Measurements from ENCODE around the gene ATP2B3. TPM values are rescaled to one million over a fixed set of nuclear protein-coding genes. Genes with fewer than 3 reads are reported as not detected.
A peak's percentile ranks its signal among the peaks of the same experiment; 100 is the strongest.

Gene ATP2B3
- total and polyA plus RNA-seq, 8 donors = 0.03 to 0.12 (median 0.04) TPM; not detected in 2

GRCh38 chrX:153502131-153502530 is 15.3 kb upstream of the ATP2B3 start:
- Histone ChIP-seq H3K27me3 (no peaks in the 10 kb centered on the region), H3K4me1 (no peaks in the 10 kb centered on the region), H3K36me3 (no peaks in the 10 kb centered on the region), H3K27ac (no peak overlapping the region), H3K4me3 (no peak overlapping the region), H3K9me3 (no peaks in the 10 kb centered on the region)
- no peak for FAIRE-seq
- WGBS, 2 donors = 69 to 76% methylated on average over 9 to 10 of the region's 10 CpGs
- ATAC-seq = no peak
- DNase-seq = no peak
- TF ChIP-seq, protein P1, sequence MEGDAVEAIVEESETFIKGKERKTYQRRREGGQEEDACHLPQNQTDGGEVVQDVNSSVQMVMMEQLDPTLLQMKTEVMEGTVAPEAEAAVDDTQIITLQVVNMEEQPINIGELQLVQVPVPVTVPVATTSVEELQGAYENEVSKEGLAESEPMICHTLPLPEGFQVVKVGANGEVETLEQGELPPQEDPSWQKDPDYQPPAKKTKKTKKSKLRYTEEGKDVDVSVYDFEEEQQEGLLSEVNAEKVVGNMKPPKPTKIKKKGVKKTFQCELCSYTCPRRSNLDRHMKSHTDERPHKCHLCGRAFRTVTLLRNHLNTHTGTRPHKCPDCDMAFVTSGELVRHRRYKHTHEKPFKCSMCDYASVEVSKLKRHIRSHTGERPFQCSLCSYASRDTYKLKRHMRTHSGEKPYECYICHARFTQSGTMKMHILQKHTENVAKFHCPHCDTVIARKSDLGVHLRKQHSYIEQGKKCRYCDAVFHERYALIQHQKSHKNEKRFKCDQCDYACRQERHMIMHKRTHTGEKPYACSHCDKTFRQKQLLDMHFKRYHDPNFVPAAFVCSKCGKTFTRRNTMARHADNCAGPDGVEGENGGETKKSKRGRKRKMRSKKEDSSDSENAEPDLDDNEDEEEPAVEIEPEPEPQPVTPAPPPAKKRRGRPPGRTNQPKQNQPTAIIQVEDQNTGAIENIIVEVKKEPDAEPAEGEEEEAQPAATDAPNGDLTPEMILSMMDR (IDR thresholded peaks at IDR 0.05) = no peak
- intact Hi-C loops (cut with DNase I) = no loop called here

GRCh38 chrX:153502796-153503195 is 14.6 kb upstream of the ATP2B3 start:
- no peak for FAIRE-seq
- Histone ChIP-seq H3K4me3 (no peak overlapping the region), H3K27ac (no peak overlapping the region), H3K4me1 (no peaks in the 10 kb centered on the region), H3K9me3 (no peaks in the 10 kb centered on the region), H3K36me3 (no peaks in the 10 kb centered on the region), H3K27me3 (no peaks in the 10 kb centered on the region)
- DNase-seq = no peak
- 81 to 88% methylated on average over 14 of the region's 14 CpGs for WGBS, 2 donors
- TF ChIP-seq, protein P1 (IDR thresholded peaks at IDR 0.05) = no peak
- intact Hi-C loops (cut with DNase I) = no loop called here
- no peak for ATAC-seq

GRCh38 chrX:153504445-153505016 is 12.9 kb upstream of the ATP2B3 start:
- H3K27ac ChIP-seq = no peak overlapping the region
- H3K9me3 ChIP-seq = no peaks in the 10 kb centered on the region
- no peaks in the 10 kb centered on the region for H3K36me3 ChIP-seq
- FAIRE-seq = no peak
- intact Hi-C loops (cut with DNase I) = no loop called here
- 63 to 76% methylated on average over 25 to 26 of the region's 26 CpGs for WGBS, 2 donors
- TF ChIP-seq, protein P1 (IDR thresholded peaks at IDR 0.05) = no peak
- no peaks in the 10 kb centered on the region for H3K27me3 ChIP-seq
- H3K4me1 ChIP-seq = no peaks in the 10 kb centered on the region
- no peak overlapping the region for H3K4me3 ChIP-seq
- DNase-seq = no peak
- ATAC-seq = no peak

DNA sequence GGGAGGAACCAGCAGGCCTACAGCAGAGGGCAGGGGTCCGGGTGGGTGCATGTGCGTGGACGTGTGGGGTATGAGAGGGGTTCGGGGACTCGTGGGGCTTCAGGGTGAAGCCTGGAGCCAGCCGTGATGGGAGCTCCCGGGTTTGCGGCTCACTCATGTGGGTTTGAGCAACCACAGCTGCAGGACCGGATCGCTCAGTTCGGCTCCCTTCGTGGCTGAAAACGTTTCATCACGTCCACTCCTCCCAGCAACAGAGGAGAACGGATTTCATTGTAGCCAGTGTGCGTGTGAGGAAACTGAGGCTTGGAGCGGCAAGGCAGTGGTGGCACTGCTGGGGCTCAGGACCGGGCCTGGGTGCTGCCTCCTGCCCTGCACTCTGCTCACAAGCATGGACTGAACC is 12.1 kb upstream of the ATP2B3 start:
- intact Hi-C loops (cut with DNase I) = no loop called here
- Histone ChIP-seq H3K9me3 (no peaks in the 10 kb centered on the region), H3K27me3 (no peaks in the 10 kb centered on the region), H3K4me3 (no peak overlapping the region), H3K36me3 (no peaks in the 10 kb centered on the region), H3K4me1 (no peaks in the 10 kb centered on the region), H3K27ac (no peak overlapping the region)
- 69 to 74% methylated on average over 18 of the region's 18 CpGs for WGBS, 2 donors
- TF ChIP-seq, protein P1 (IDR thresholded peaks at IDR 0.05) = no peak
- DNase-seq = no peak
- ATAC-seq = no peak
- no peak for FAIRE-seq

DNA sequence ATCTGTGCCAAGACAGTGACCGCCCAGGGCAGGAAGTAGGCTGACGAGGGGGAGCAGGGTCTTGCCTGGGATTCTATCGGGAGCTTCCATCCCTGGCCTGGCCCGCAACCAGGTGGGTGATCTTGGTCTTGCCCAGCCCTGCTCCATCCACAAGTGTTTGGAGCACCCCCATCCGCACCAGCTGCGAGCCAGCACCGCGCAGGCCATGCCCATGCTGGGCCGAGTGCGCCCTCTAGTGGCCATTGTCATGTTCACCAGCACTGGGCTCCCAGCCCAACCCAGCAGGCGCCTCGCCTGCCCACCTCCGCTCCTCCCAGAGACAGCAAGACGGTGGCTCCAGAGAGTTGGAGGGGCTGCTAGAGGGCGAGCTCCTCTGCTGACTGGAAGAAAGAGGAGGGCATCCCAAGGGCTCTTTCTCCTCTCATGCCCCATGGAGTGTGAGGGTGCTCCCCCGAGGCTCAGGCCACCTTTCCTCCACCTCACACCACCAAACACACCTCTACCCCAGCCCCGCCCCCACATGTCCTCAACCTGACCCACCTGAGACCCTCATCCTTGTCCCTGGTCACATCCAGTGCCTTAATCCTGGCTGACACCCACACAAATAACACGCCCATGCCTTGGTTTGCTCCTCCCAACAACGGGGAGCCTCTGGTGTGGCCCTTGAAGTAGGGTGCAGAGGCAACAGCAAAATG is 9.8 kb upstream of the ATP2B3 start:
- 17 to 19% methylated on average over 16 to 19 of the region's 19 CpGs for WGBS, 2 donors
- intact Hi-C loops (cut with DNase I) = no loop called here
- H3K9me3 ChIP-seq = no peaks in the 10 kb centered on the region
- no peak for FAIRE-seq
- peak; percentile 91 to 95 (median 94) for ATAC-seq
- peak; percentile 60 to 95 (median 86) for DNase-seq
- no peak overlapping the region for H3K4me3 ChIP-seq
- no peak overlapping the region for H3K27ac ChIP-seq
- TF ChIP-seq, protein P1 (IDR thresholded peaks at IDR 0.05) = peak; percentile 88 to 93 (median 91)
- H3K4me1 ChIP-seq = no peaks in the 10 kb centered on the region
- H3K27me3 ChIP-seq = no peaks in the 10 kb centered on the region
- H3K36me3 ChIP-seq = no peaks in the 10 kb centered on the region
